HEK293 (cell line): ENCODE data around the gene RFX4.

Experiments used
- CTCF ChIA-PET: fragments of 350-600 bp; formaldehyde crosslinking; extraction: SDS; loops from one replicate; lab custom pipeline; 2021; ENCODE audit warnings: antibody characterized with exemption; lab: Yijun Ruan, JAX
- POLR2A ChIA-PET: fragments of 300-600 bp; formaldehyde crosslinking; extraction: SDS; loops from one replicate; lab custom pipeline; 2020; ENCODE audit warnings: antibody characterized with exemption, inconsistent platforms; lab: Yijun Ruan, JAX
- H3K27ac ChIP-seq: fragments of 200-500 bp; sonication (Bioruptor generic); 2 replicates; pipeline ENCODE4 v1.5.1; 2014; ENCODE audit warnings: low read depth, low read length, control low read depth, inconsistent platforms; ENCODE audit errors: extremely low read depth
- H3K36me3 ChIP-seq, 2 experiments: fragments of 200-500 bp in 1 of 2; sonication (Bioruptor generic) in 1 of 2; 1 replicate in 1 of 2; 2 replicates in 1 of 2; pipeline ENCODE4 v1.5.1; 2014 to 2017; ENCODE audit warnings: inconsistent platforms in 2 of 2, low read length in 2 of 2; ENCODE audit not compliant: control insufficient read depth in 2 of 2, insufficient read depth in 1 of 2
- H3K4me1 ChIP-seq: fragments of 200-500 bp; sonication (Bioruptor generic); 2 replicates; pipeline ENCODE4 v1.5.1; 2014; ENCODE audit warnings: mild to moderate bottlenecking, low read length, inconsistent platforms; ENCODE audit not compliant: control insufficient read depth, insufficient read depth
- H3K4me3 ChIP-seq: 2 replicates; pipeline ENCODE4 v1.5.1; 2011; ENCODE audit warnings: low read depth, mild to moderate bottlenecking, control low read depth, low read length, moderate library complexity
- H3K9me3 ChIP-seq: fragments of 200-500 bp; sonication (Bioruptor generic); 2 replicates; pipeline ENCODE4 v1.5.1; 2014; ENCODE audit warnings: low read depth, low read length, inconsistent platforms; ENCODE audit not compliant: control insufficient read depth, insufficient read depth
- MZF1 ChIP-seq: fragments of 450-650 bp; formaldehyde crosslinking; IDR thresholded peaks from 2 replicates; pipeline ENCODE4 v1.5.1; 2017; ENCODE audit warnings: missing biosample characterization, missing genetic modification characterization, borderline replicate concordance
- SCRT2 ChIP-seq: fragments of 450-650 bp; formaldehyde crosslinking; IDR thresholded peaks from 2 replicates; pipeline ENCODE4 v1.5.1; 2016; ENCODE audit warnings: missing biosample characterization, missing genetic modification characterization
- ZEB2 ChIP-seq: fragments of 450-650 bp; formaldehyde crosslinking; IDR thresholded peaks from 2 replicates; pipeline ENCODE4 v1.5.1; 2016; ENCODE audit warnings: missing biosample characterization, missing genetic modification characterization
- ZFP69B ChIP-seq: fragments of 450-650 bp; formaldehyde crosslinking; IDR thresholded peaks from 2 replicates; pipeline ENCODE4 v1.5.1; 2016; ENCODE audit warnings: missing biosample characterization, missing genetic modification characterization
- ZNF138 ChIP-seq: fragments of 450-650 bp; formaldehyde crosslinking; IDR thresholded peaks from 2 replicates; pipeline ENCODE4 v1.5.1; 2016; ENCODE audit warnings: missing biosample characterization, missing genetic modification characterization, borderline replicate concordance
- ZNF184 ChIP-seq: fragments of 450-650 bp; IDR thresholded peaks from 2 replicates; pipeline ENCODE4 v1.5.1; 2018; ENCODE audit warnings: missing biosample characterization, mild to moderate bottlenecking, missing genetic modification characterization
- ZNF423 ChIP-seq: fragments of 450-650 bp; formaldehyde crosslinking; IDR thresholded peaks from 2 replicates; pipeline ENCODE4 v1.5.1; 2016; ENCODE audit warnings: missing biosample characterization, missing genetic modification characterization
- ZNF654 ChIP-seq: fragments of 450-650 bp; formaldehyde crosslinking; IDR thresholded peaks from 2 replicates; pipeline ENCODE4 v1.5.1; 2016; ENCODE audit warnings: low read depth, missing biosample characterization, missing genetic modification characterization
- ZNF670 ChIP-seq: fragments of 450-650 bp; formaldehyde crosslinking; IDR thresholded peaks from 2 replicates; pipeline ENCODE4 v1.5.1; 2016; ENCODE audit warnings: missing biosample characterization, missing genetic modification characterization, low read depth
- TF ChIP-seq, protein P1 (sequence below): fragments of 450-650 bp; formaldehyde crosslinking; IDR thresholded peaks from 2 replicates; pipeline ENCODE4 v1.5.1; 2016; ENCODE audit warnings: missing biosample characterization, missing genetic modification characterization
- TF ChIP-seq, protein P2 (sequence below): fragments of 450-650 bp; formaldehyde crosslinking; IDR thresholded peaks from 2 replicates; pipeline ENCODE4 v1.5.0; 2017; ENCODE audit warnings: missing biosample characterization, missing genetic modification characterization, borderline replicate concordance
- TF ChIP-seq, protein P3 (sequence below): fragments of 450-650 bp; formaldehyde crosslinking; IDR thresholded peaks from 2 replicates; pipeline ENCODE4 v1.5.1; 2016; ENCODE audit warnings: missing biosample characterization, missing genetic modification characterization, borderline replicate concordance

Gene RFX4

DNA sequence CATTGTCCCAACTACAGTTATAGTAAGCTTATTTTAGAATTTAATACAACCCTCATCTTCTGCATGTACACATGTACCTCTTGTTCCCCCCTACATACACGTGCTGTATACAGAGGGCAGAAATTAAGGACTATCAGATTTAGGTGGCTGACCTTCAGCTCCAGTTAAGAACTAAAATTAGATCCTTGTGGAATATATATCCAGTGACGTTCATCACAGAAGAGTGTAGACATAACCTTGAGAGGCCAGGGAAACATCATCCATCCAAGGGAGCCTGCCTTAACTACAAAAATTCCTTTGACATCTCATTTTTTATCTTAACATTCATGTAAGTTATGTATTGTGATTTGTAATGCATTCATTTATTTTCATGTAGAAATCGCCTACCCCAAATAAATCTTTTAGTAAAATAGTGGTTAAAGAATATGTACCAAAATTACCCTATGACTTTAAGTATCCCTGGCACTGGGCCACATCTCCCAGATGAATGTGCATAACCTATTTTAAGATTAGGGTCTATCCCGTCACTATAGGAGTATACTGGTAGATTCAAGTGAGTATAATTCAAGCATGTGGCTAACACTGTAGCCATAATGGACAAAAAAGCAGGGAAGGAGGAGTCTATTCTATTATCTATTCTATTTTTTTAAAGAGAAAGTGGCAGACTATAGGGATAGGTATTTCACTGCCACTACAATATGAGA lies 219.2 kb downstream of the RFX4 start:
- Histone ChIP-seq H3K9me3 (no peaks in the 10 kb centered on the region), H3K4me3 (no peak overlapping the region), H3K36me3 (peaks cover 9 to 12% of the 10 kb centered on the region in 2 experiments; a peak in 1 of 3 replicates), H3K4me1 (no peaks in the 10 kb centered on the region; the same call in 1 of the 2 replicates)
- CTCF ChIA-PET, result no interaction called here
- POLR2A ChIA-PET, result interaction anchor here (1.0 kb wide), 1 partner anchor 27 kb away, joined by 3 read pairs; no protein-coding TSS in a partner anchor
- no peak for TF ChIP-seq ZEB2 (tag by site-specific recombination)
- TF ChIP-seq, protein P1, sequence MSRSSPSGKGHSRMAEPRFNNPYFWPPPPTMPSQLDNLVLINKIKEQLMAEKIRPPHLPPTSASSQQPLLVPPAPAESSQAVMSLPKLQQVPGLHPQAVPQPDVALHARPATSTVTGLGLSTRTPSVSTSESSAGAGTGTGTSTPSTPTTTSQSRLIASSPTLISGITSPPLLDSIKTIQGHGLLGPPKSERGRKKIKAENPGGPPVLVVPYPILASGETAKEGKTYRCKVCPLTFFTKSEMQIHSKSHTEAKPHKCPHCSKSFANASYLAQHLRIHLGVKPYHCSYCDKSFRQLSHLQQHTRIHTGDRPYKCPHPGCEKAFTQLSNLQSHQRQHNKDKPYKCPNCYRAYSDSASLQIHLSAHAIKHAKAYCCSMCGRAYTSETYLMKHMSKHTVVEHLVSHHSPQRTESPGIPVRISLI (tag by site-specific recombination), result 0 out of 2 replicates have a peak, but pooled peaks have one; percentile 36
- TF ChIP-seq, all 188 proteins: peak for 1
- H3K27ac ChIP-seq, result no peak overlapping the region

DNA sequence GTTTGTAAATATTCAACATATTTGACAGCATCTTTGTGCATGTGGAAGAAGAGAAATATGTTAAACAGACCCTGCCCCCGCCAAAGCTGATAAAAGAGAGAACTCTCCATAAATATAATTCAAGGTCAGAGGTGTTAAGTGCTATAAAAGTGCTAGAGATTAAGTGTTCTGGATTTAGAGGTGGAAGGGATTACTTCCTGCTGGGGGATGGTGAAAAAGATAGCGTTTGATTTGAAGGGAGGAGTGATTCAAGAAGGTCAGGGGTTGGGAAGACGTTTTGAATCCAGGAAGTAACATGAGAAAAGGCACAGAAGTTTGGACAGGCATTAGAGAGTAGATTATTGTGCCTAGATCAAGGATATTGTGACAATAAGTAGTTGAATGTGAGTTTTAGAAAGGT lies 221.9 kb downstream of the RFX4 start:
- ChIA-PET POLR2A (no interaction called here), CTCF (no interaction called here)

More for the DNA sequence above, 221.9 kb downstream of the RFX4 start:
- no peak overlapping the region for H3K4me3 ChIP-seq
- no peak for TF ChIP-seq ZFP69B (tag by site-specific recombination)
- no peak for TF ChIP-seq ZNF138 (tag by site-specific recombination)
- TF ChIP-seq ZNF423 (tag by site-specific recombination), result no peak
- no peak for TF ChIP-seq SCRT2 (tag by site-specific recombination)
- TF ChIP-seq ZNF654, result no peak
- TF ChIP-seq ZNF184 (tag by site-specific recombination), result no peak
- no peak for TF ChIP-seq ZNF670 (tag by site-specific recombination)
- TF ChIP-seq, protein P2, sequence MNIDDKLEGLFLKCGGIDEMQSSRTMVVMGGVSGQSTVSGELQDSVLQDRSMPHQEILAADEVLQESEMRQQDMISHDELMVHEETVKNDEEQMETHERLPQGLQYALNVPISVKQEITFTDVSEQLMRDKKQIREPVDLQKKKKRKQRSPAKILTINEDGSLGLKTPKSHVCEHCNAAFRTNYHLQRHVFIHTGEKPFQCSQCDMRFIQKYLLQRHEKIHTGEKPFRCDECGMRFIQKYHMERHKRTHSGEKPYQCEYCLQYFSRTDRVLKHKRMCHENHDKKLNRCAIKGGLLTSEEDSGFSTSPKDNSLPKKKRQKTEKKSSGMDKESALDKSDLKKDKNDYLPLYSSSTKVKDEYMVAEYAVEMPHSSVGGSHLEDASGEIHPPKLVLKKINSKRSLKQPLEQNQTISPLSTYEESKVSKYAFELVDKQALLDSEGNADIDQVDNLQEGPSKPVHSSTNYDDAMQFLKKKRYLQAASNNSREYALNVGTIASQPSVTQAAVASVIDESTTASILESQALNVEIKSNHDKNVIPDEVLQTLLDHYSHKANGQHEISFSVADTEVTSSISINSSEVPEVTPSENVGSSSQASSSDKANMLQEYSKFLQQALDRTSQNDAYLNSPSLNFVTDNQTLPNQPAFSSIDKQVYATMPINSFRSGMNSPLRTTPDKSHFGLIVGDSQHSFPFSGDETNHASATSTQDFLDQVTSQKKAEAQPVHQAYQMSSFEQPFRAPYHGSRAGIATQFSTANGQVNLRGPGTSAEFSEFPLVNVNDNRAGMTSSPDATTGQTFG (tag by site-specific recombination), result no peak
- TF ChIP-seq, protein P3, sequence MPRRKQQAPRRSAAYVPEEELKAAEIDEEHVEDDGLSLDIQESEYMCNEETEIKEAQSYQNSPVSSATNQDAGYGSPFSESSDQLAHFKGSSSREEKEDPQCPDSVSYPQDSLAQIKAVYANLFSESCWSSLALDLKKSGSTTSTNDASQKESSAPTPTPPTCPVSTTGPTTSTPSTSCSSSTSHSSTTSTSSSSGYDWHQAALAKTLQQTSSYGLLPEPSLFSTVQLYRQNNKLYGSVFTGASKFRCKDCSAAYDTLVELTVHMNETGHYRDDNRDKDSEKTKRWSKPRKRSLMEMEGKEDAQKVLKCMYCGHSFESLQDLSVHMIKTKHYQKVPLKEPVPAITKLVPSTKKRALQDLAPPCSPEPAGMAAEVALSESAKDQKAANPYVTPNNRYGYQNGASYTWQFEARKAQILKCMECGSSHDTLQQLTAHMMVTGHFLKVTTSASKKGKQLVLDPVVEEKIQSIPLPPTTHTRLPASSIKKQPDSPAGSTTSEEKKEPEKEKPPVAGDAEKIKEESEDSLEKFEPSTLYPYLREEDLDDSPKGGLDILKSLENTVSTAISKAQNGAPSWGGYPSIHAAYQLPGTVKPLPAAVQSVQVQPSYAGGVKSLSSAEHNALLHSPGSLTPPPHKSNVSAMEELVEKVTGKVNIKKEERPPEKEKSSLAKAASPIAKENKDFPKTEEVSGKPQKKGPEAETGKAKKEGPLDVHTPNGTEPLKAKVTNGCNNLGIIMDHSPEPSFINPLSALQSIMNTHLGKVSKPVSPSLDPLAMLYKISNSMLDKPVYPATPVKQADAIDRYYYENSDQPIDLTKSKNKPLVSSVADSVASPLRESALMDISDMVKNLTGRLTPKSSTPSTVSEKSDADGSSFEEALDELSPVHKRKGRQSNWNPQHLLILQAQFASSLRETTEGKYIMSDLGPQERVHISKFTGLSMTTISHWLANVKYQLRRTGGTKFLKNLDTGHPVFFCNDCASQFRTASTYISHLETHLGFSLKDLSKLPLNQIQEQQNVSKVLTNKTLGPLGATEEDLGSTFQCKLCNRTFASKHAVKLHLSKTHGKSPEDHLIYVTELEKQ (tag by site-specific recombination), result no peak
- no peak for TF ChIP-seq MZF1 (tag by site-specific recombination)
- TF ChIP-seq, all 188 proteins: peak for 0
- Histone ChIP-seq H3K4me1 (no peaks in the 10 kb centered on the region; the same call in 1 of the 2 replicates), H3K36me3 (peaks cover 9 to 12% of the 10 kb centered on the region in 2 experiments; a peak in 2 of 3 replicates), H3K9me3 (no peaks in the 10 kb centered on the region), H3K27ac (no peak overlapping the region)
